Peyer's patch (tissue), 4 donors: ENCODE measurements around the gene ARHGEF4. TPM values are rescaled to one million over a fixed set of nuclear protein-coding genes. Genes with fewer than 3 reads are reported as not detected.

Source experiments
- DNase-seq, 3 donors: peaks; one replicate each; pipeline ENCODE4 v3.0.0-alpha.2; 2017 to 2019
- H3K27ac ChIP-seq, 4 donors: fragments of 200-600 bp; sonication (generic); one replicate each; pipeline ENCODE4 v1.5.1; 2016 to 2019
- H3K27me3 ChIP-seq, 2 donors: fragments of 200-600 bp; sonication (generic); one replicate each; pipeline ENCODE4 v1.5.1; 2019
- H3K36me3 ChIP-seq, 3 donors: fragments of 200-600 bp; sonication (generic); one replicate each; pipeline ENCODE4 v1.5.1; 2016 to 2019
- H3K4me1 ChIP-seq, 4 donors: fragments of 200-600 bp; sonication (generic); one replicate each; pipeline ENCODE4 v1.5.1; 2016 to 2019
- H3K4me3 ChIP-seq, 4 donors: fragments of 200-600 bp; sonication (generic); 1 replicate in 3 of 4; 2 replicates in 1 of 4; pipeline ENCODE4 v1.5.1; 2016 to 2019; ENCODE audit warnings: mild to moderate bottlenecking in 1 of 4
- H3K9me3 ChIP-seq, 4 donors: fragments of 200-600 bp; sonication (generic); one replicate each; pipeline ENCODE4 v1.5.1; 2016 to 2019; ENCODE audit warnings: mild to moderate bottlenecking in 1 of 4
- POLR2A ChIP-seq, 2 donors: fragments of 450-650 bp; IDR thresholded peaks; one replicate each; pipeline ENCODE4 v1.5.1; 2017; ENCODE audit warnings: antibody characterized with exemption in 2 of 2, mild to moderate bottlenecking in 2 of 2, moderate library complexity in 2 of 2
- total RNA-seq, 4 donors: library from RNA; depleted of rRNA; stranded (reverse); fragments of >200 nt; gene quantifications; one replicate each; pipeline ENCODE4 v1.1.0, GENCODE V29; 2016
- TF ChIP-seq, protein P1 (sequence below), 6 experiments: fragments of 450-650 bp in 4 of 6; fragments of 200-600 bp in 2 of 6; sonication (generic) in 1 of 6; IDR thresholded peaks; one replicate each; pipeline ENCODE4 v1.5.1; 2017 to 2019; ENCODE audit warnings: antibody characterized with exemption in 6 of 6, mild to moderate bottlenecking in 3 of 6, moderate library complexity in 1 of 6

ARHGEF4 gene
- total RNA-seq, 4 donors from 2014 or later, result 1.1 to 10.7 (median 1.6) TPM

DNA sequence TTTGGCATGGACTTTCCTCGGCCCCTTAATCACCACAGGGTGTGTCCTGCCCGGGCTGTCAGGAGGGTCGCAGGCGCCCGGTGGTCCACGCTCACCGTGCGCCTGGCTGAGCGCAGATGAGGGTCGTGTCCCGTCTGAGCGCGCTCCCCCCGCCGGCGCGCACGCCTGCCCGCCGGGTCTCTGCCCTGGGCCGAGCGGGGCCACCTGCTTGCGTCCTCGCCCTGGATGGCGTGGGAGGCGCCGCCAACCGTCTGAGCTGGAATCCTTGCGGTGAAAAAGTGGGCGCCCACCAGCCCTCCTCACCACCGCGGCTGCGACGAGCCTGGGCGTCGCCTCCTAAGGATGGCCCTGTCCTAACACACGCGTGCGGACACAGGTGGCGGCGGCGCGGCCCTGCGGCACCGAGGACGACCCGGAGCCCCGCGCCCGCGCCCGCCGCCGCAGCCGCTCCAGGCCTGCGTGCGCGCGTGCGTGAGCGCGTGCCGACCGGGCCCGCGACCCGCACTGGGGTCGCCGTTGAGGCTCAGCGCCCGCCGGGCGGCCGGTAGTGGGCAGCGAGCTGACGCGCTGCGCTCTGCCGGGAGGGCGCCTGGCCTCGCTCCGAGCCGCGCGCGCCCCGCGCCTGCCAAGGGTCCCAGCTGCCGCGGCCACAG lies 126.6 kb downstream of the ARHGEF4 start:
- no peaks in the 10 kb centered on the region for H3K27me3 ChIP-seq
- no peaks in the 10 kb centered on the region for H3K4me1 ChIP-seq
- DNase-seq, result no peak
- H3K27ac ChIP-seq, result no peak overlapping the region
- TF ChIP-seq, protein P1, sequence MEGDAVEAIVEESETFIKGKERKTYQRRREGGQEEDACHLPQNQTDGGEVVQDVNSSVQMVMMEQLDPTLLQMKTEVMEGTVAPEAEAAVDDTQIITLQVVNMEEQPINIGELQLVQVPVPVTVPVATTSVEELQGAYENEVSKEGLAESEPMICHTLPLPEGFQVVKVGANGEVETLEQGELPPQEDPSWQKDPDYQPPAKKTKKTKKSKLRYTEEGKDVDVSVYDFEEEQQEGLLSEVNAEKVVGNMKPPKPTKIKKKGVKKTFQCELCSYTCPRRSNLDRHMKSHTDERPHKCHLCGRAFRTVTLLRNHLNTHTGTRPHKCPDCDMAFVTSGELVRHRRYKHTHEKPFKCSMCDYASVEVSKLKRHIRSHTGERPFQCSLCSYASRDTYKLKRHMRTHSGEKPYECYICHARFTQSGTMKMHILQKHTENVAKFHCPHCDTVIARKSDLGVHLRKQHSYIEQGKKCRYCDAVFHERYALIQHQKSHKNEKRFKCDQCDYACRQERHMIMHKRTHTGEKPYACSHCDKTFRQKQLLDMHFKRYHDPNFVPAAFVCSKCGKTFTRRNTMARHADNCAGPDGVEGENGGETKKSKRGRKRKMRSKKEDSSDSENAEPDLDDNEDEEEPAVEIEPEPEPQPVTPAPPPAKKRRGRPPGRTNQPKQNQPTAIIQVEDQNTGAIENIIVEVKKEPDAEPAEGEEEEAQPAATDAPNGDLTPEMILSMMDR (IDR thresholded peaks at IDR 0.05), result no peak
- TF ChIP-seq POLR2A (IDR thresholded peaks at IDR 0.05), result no peak
- H3K36me3 ChIP-seq, result no peaks in the 10 kb centered on the region
- H3K9me3 ChIP-seq, result no peaks in the 10 kb centered on the region
- no peak overlapping the region for H3K4me3 ChIP-seq

DNA sequence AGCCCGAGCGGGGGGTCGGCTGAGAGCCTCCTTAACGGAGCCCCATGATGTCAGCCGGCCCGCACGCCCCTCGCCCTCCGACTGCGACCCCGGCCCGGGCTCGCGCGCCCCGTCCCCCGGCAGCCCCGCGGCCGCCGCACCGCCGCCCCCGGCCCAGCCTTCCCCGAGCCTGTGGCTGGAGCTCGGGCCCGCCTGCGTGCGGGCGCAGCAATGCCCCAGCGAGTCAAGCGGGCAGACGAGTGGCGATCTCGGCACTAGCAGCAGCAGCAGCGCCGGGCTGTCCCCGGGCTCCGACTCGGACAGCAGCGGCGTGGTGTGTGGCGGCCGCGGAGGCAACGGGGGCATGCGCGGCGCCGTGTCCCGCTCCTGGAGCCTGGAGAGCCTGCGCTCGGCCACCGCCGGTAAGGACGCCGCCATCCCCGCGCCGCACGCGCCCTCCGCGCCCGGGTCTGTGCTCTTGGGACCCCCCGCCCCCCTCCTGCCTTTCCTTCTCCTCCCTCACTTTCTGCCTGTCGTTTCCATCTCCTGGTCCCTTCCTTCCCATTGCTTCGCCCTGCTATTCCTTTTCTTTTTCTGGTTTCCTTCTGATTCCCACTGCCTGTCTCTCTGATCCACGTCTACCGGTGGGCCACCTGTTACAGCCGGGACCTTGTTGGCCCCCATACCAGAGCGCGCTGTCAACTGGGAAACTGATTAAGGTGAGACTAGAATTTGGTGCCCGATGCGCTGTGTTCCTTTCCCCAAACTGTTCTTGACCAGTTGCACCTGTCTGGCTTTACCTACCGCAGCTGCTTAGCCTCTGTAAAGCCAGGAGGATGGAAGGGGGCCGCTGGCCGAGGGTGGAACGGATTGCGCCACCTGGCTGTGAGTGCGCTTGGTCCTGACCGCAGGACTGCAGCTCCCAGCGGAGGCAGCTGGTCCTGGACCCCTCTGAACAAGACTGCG lies 127.4 kb downstream of the ARHGEF4 start:
- peak overlapping the region in 2 of 4 donors; percentile 19 to 28 for H3K4me3 ChIP-seq
- TF ChIP-seq, protein P1 (IDR thresholded peaks at IDR 0.05), result no peak
- TF ChIP-seq POLR2A (IDR thresholded peaks at IDR 0.05), result no peak
- no peaks in the 10 kb centered on the region for H3K4me1 ChIP-seq
- DNase-seq, result no peak
- no peaks in the 10 kb centered on the region for H3K9me3 ChIP-seq
- H3K27me3 ChIP-seq, result no peaks in the 10 kb centered on the region
- no peak overlapping the region for H3K27ac ChIP-seq
- H3K36me3 ChIP-seq, result no peaks in the 10 kb centered on the region

DNA sequence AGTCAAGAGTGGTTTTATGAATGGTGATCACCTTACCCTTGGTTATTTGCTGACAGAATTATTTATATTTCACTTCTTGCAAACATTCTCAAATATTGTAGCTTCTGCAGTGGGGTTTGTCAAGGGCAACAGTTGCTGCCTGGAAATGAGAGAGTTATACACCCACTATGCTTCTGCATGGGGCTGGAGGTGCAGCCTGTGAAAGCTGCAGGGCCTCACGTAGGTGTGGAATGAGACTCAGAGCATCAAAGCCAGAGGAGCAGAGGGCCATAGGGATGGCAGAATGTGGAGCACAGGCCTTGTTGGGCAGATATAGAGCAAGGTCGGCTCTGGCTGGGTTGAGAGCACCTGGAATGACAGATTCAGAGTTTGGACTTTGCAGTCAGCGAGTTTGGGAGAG lies 128.2 kb downstream of the ARHGEF4 start:
- DNase-seq, result no peak
- Histone ChIP-seq H3K27me3 (no peaks in the 10 kb centered on the region), H3K27ac (no peak overlapping the region), H3K36me3 (no peaks in the 10 kb centered on the region), H3K4me3 (no peak overlapping the region), H3K9me3 (no peaks in the 10 kb centered on the region), H3K4me1 (no peaks in the 10 kb centered on the region)
- TF ChIP-seq, protein P1 (IDR thresholded peaks at IDR 0.05), result no peak
- no peak for TF ChIP-seq POLR2A (IDR thresholded peaks at IDR 0.05)

DNA sequence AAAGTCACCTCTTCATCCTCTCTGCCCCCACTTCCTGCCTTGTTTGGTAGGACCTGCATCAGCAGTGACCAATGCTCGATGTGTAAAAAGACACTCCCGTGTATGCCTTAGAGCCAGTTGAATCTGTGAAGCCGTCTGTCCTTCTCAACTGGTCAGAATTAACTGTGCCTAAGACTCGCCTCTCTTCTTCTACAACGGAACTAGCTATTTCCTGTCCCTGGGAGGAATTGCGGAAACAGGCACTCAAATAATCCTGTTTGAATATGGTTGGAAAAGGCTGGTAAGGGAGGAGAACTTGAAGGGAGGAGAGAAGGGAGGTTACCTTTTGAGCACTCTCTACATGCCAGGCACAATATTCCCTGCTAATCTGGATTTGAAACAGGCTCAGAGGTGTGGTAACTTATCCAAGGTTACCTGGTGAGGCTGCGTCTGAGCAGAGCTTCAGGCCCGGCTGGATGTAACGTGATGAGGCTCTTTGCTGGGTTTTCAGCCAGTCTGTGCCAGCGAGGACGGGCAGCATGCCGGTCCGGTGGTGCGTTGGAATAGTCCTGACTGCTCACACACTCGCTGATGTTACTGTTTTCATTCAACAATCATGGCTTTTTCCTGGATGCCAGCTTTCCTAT lies 129.5 kb downstream of the ARHGEF4 start:
- Histone ChIP-seq H3K27me3 (no peaks in the 10 kb centered on the region), H3K36me3 (no peaks in the 10 kb centered on the region), H3K4me3 (no peak overlapping the region), H3K4me1 (no peaks in the 10 kb centered on the region), H3K9me3 (no peaks in the 10 kb centered on the region), H3K27ac (no peak overlapping the region)
- DNase-seq, result no peak
- TF ChIP-seq, protein P1 (IDR thresholded peaks at IDR 0.05), result no peak
- TF ChIP-seq POLR2A (IDR thresholded peaks at IDR 0.05), result no peak

DNA sequence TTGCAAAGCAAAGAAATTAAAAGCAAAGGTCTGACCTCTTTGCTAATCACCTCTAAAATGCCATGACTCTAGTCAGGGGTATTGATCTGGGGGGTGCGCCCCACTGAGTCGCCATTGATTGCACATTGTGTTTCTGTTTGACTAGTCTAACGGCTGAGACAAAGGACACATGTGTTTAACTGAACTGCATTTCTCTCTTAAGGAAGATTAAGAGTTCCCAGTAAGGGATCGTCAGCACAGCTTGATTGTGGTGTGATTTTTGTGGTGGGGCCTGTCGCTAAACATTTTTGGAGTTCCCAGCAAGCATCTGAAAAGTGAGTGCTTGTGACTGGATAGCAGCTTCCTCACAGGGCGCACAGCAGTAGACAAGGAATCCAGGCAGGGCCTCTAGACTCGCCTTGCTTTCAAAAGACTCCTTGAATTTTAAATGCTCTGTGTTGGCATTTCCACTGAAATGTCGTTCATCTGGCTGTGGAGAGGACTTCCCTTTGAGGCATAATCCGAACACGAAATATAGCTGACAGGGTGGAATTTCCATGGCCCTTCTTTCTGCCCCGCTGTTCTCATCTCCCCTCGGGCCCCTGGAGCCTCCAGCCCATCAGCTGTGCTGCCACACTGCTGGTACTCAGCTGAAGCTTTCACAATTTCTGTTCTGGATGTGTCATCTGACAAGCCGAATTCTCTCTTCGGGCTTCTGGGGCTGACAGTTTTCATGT lies 130.2 kb downstream of the ARHGEF4 start:
- DNase-seq, result no peak
- no peak for TF ChIP-seq POLR2A (IDR thresholded peaks at IDR 0.05)
- TF ChIP-seq, protein P1 (IDR thresholded peaks at IDR 0.05), result no peak
- Histone ChIP-seq H3K36me3 (no peaks in the 10 kb centered on the region), H3K27me3 (no peaks in the 10 kb centered on the region), H3K27ac (no peak overlapping the region), H3K9me3 (no peaks in the 10 kb centered on the region), H3K4me3 (no peak overlapping the region), H3K4me1 (no peaks in the 10 kb centered on the region)
